HepG2 (cell line): ENCODE data around the gene PCGF3.

Experiments used
- DPF2 ChIP-seq: sonication (generic); formaldehyde crosslinking; IDR thresholded peaks from 2 replicates; pipeline ENCODE4 v1.4.0; 2020; ENCODE audit warnings: mild to moderate bottlenecking, low read depth, missing genetic modification reagents, borderline replicate concordance
- GATAD2A ChIP-seq: IDR thresholded peaks from 2 replicates; pipeline ENCODE4 v1.6.1; 2016
- HMGXB4 ChIP-seq, 2 experiments: sonication (generic) in 1 of 2; formaldehyde crosslinking in 1 of 2; IDR thresholded peaks; 2 replicates each; pipeline versions ENCODE4 v1.4.0 to v1.6.1; 2018 to 2020; ENCODE audit warnings: missing genetic modification reagents in 2 of 2, borderline replicate concordance in 1 of 2, low read depth in 1 of 2, mild to moderate bottlenecking in 1 of 2, missing biosample characterization in 1 of 2
- MXI1 ChIP-seq: IDR thresholded peaks from 3 replicates; pipeline ENCODE4 v1.6.1; 2012; ENCODE audit warnings: low read depth, low read length, inconsistent platforms, borderline replicate concordance
- MYNN ChIP-seq: sonication (generic); formaldehyde crosslinking; IDR thresholded peaks from 2 replicates; pipeline ENCODE4 v1.4.0; 2020; ENCODE audit warnings: mild to moderate bottlenecking, low read depth, missing genetic modification reagents
- POLR2A ChIP-seq, 2 experiments: IDR thresholded peaks; 2 replicates each; pipeline ENCODE4 v1.6.1; 2011; ENCODE audit warnings: low read depth in 2 of 2, low read length in 2 of 2, mild to moderate bottlenecking in 1 of 2, moderate library complexity in 1 of 2; ENCODE audit not compliant: insufficient read depth in 1 of 2
- ZBTB34 ChIP-seq: sonication (generic); formaldehyde crosslinking; IDR thresholded peaks from 2 replicates; pipeline ENCODE4 v1.8.0; 2022; ENCODE audit warnings: mild to moderate bottlenecking, missing genetic modification reagents
- ZNF292 ChIP-seq: sonication (generic); formaldehyde crosslinking; IDR thresholded peaks from 2 replicates; pipeline ENCODE4 v1.8.1; 2022; ENCODE audit warnings: mild to moderate bottlenecking, low read depth, missing genetic modification reagents, borderline replicate concordance
- ZNF407 ChIP-seq: sonication (generic); formaldehyde crosslinking; IDR thresholded peaks from one replicate; pipeline ENCODE4 v1.5.1; 2020; ENCODE audit warnings: mild to moderate bottlenecking, missing genetic modification reagents; ENCODE audit errors: not compliant biosample characterization
- ZNF510 ChIP-seq: sonication (generic); formaldehyde crosslinking; IDR thresholded peaks from 2 replicates; pipeline ENCODE4 v1.4.0; 2020; ENCODE audit warnings: low read depth, mild to moderate bottlenecking, missing genetic modification reagents
- ZNF546 ChIP-seq: sonication (generic); formaldehyde crosslinking; conservative IDR thresholded peaks from 2 replicates; pipeline ENCODE4 v1.8.1; 2023; ENCODE audit warnings: mild to moderate bottlenecking, missing genetic modification reagents
- ZNF776 ChIP-seq: sonication (generic); formaldehyde crosslinking; IDR thresholded peaks from 2 replicates; pipeline ENCODE4 v1.4.0; 2020; ENCODE audit warnings: mild to moderate bottlenecking, missing genetic modification reagents

- TF ChIP-seq ZNF776 (CRISPR knock-in tag), result no peak
- TF ChIP-seq POLR2A (IDR thresholded peaks at IDR 0.05; ENCODE audit: insufficient read depth in 1 of 2, low read depth in 2 of 2, low read length in 2 of 2), result no peak
- TF ChIP-seq MYNN, result no peak
- no peak for TF ChIP-seq MXI1
- TF ChIP-seq HMGXB4 (CRISPR knock-in tag; IDR thresholded peaks at IDR 0.05; ENCODE audit: borderline replicate concordance in 1 of 2, low read depth in 1 of 2), result 0 out of 4 replicates have a peak, but pooled peaks of 1 of the 2 experiments have one; percentile 48
- TF ChIP-seq ZNF407 (CRISPR knock-in tag), result no peak
- TF ChIP-seq ZNF510 (CRISPR knock-in tag), result no peak
- TF ChIP-seq GATAD2A (CRISPR knock-in tag), result no peak
- no peak for TF ChIP-seq ZNF546 (CRISPR knock-in tag)
- no peak for TF ChIP-seq DPF2 (CRISPR knock-in tag)
- TF ChIP-seq ZNF292, result no peak
- no peak for TF ChIP-seq ZBTB34
Measured at GRCh38 chr4:700587-701264, 4.9 kb upstream of the PCGF3 start.
